IMR-90 (cell line): ENCODE results near the gene CYP4V2. TPM values are rescaled to one million over a fixed set of nuclear protein-coding genes. Genes with fewer than 3 reads are reported as not detected.

Source experiments
- ATAC-seq: fragments of 200-7000 bp; cut with Tn5 transposase; 2 replicates; pipeline ENCODE4 v1.9.1; 2020; ENCODE audit warnings: low read depth, mild to moderate bottlenecking, moderate library complexity
- BruUV-seq: library from RNA; stranded (reverse); fragments of 400-500 nt; replicated peaks from 2 replicates; lab custom pipeline; 2021; lab: Mats Ljungman, UMichigan
- CTCF ChIA-PET: fragments of 300-600 bp; formaldehyde crosslinking; extraction: SDS; loops from one replicate; lab custom pipeline; 2021; ENCODE audit warnings: antibody characterized with exemption; lab: Yijun Ruan, JAX
- POLR2A ChIA-PET: fragments of 300-600 bp; sonication (Branson Sonifier 250); formaldehyde crosslinking; loops from one replicate; lab custom pipeline; 2022; ENCODE audit warnings: antibody characterized with exemption; ENCODE audit not compliant: unreplicated experiment; lab: Charles Lee
- DNase-seq: peaks from one replicate; pipeline ENCODE4 v3.0.0; 2013
- H2AFZ ChIP-seq: replicated peaks from 2 replicates; pipeline ENCODE3; 2013; ENCODE audit warnings: low read length, mild to moderate bottlenecking; ENCODE audit not compliant: poor library complexity
- H2AK5ac ChIP-seq: 2 replicates; pipeline ENCODE4 v1.6.1; 2013; ENCODE audit warnings: low read depth, low read length, inconsistent platforms
- H2AK9ac ChIP-seq: replicated peaks from 2 replicates; pipeline ENCODE3; 2013; ENCODE audit warnings: mild to moderate bottlenecking, low read depth, low read length, moderate library complexity; ENCODE audit not compliant: poor library complexity
- H2BK120ac ChIP-seq: 2 replicates; pipeline ENCODE4 v1.6.1; 2013; ENCODE audit warnings: low read depth, low read length, inconsistent platforms
- H2BK15ac ChIP-seq: 3 replicates; pipeline ENCODE4 v1.6.1; 2013; ENCODE audit warnings: low read depth, low read length, inconsistent platforms
- H2BK20ac ChIP-seq: 2 replicates; pipeline ENCODE4 v1.6.1; 2013; ENCODE audit warnings: low read depth, mild to moderate bottlenecking, inconsistent platforms, low read length, moderate library complexity
- H2BK5ac ChIP-seq: 2 replicates; pipeline ENCODE4 v1.6.1; 2013; ENCODE audit warnings: mild to moderate bottlenecking, low read depth, low read length, inconsistent platforms; ENCODE audit not compliant: poor library complexity, severe bottlenecking
- H3K14ac ChIP-seq: replicated peaks from 2 replicates; pipeline ENCODE4 v1.6.1; 2013; ENCODE audit warnings: low read depth, low read length, inconsistent platforms
- H3K18ac ChIP-seq: 2 replicates; pipeline ENCODE4 v1.6.1; 2013; ENCODE audit warnings: low read depth, low read length, control low read depth
- H3K23ac ChIP-seq: 2 replicates; pipeline ENCODE4 v1.6.1; 2013; ENCODE audit warnings: low read depth, low read length, inconsistent platforms
- H3K27ac ChIP-seq: 2 replicates; pipeline ENCODE4 v1.5.1; 2013; ENCODE audit warnings: mild to moderate bottlenecking, control low read depth, low read length; ENCODE audit not compliant: insufficient read depth
- H3K27me3 ChIP-seq: 2 replicates; pipeline ENCODE4 v1.6.1; 2013; ENCODE audit warnings: low read length; ENCODE audit not compliant: control insufficient read depth, insufficient read depth
- H3K36me3 ChIP-seq: 2 replicates; pipeline ENCODE4 v1.6.1; 2013; ENCODE audit warnings: low read length, mixed read lengths; ENCODE audit not compliant: control insufficient read depth, insufficient read depth
- H3K4ac ChIP-seq: 2 replicates; pipeline ENCODE4 v1.6.1; 2013; ENCODE audit warnings: low read depth, low read length, inconsistent platforms
- H3K4me1 ChIP-seq: 2 replicates; pipeline ENCODE4 v1.6.1; 2013; ENCODE audit warnings: low read length, mixed read lengths; ENCODE audit not compliant: control insufficient read depth, insufficient read depth
- H3K4me2 ChIP-seq: 2 replicates; pipeline ENCODE4 v1.6.1; 2013; ENCODE audit warnings: low read depth, mild to moderate bottlenecking, control low read depth, low read length, moderate library complexity
- H3K4me3 ChIP-seq: 2 replicates; pipeline ENCODE4 v1.5.1; 2013; ENCODE audit warnings: low read depth, mild to moderate bottlenecking, control low read depth, low read length, moderate library complexity; ENCODE audit not compliant: insufficient read depth
- H3K56ac ChIP-seq: 2 replicates; pipeline ENCODE4 v1.6.1; 2013; ENCODE audit warnings: low read length, inconsistent platforms; ENCODE audit not compliant: insufficient read depth; ENCODE audit errors: extremely low read depth
- H3K79me1 ChIP-seq, 2 experiments: 2 replicates each; pipeline ENCODE4 v1.6.1; 2013; ENCODE audit warnings: low read length in 2 of 2, inconsistent platforms in 1 of 2, low read depth in 1 of 2
- H3K9ac ChIP-seq: 2 replicates; pipeline ENCODE4 v1.6.1; 2013; ENCODE audit warnings: low read depth, low read length, control low read depth
- H3K9me1 ChIP-seq: 2 replicates; pipeline ENCODE4 v1.6.1; 2013; ENCODE audit warnings: low read length, inconsistent platforms; ENCODE audit not compliant: insufficient read depth
- H3K9me3 ChIP-seq: 2 replicates; pipeline ENCODE4 v1.6.1; 2013; ENCODE audit warnings: low read length; ENCODE audit not compliant: control insufficient read depth, insufficient read depth
- H4K20me1 ChIP-seq: 2 replicates; pipeline ENCODE4 v1.6.1; 2013; ENCODE audit warnings: low read length, inconsistent platforms; ENCODE audit not compliant: insufficient read depth
- H4K5ac ChIP-seq: 2 replicates; pipeline ENCODE4 v1.6.1; 2013; ENCODE audit warnings: mild to moderate bottlenecking, low read depth, low read length, control low read depth
- H4K8ac ChIP-seq, 2 experiments: 2 replicates each; pipeline ENCODE4 v1.6.1; 2013; ENCODE audit warnings: low read depth in 2 of 2, low read length in 2 of 2, control low read depth in 1 of 2, inconsistent platforms in 1 of 2
- H4K91ac ChIP-seq: 2 replicates; pipeline ENCODE4 v1.6.1; 2013; ENCODE audit warnings: low read depth, low read length, inconsistent platforms; ENCODE audit not compliant: insufficient read depth
- BHLHE40 ChIP-seq: fragments of 150-350 bp; IDR thresholded peaks from 2 replicates; pipeline ENCODE4 v1.6.1; 2016; ENCODE audit warnings: mild to moderate bottlenecking, low read depth, low read length
- CEBPB ChIP-seq: IDR thresholded peaks from 2 replicates; pipeline ENCODE4 v1.6.1; 2012; ENCODE audit warnings: low read depth, low read length, improper control_type of control experiment
- CHD1 ChIP-seq: IDR thresholded peaks from 2 replicates; pipeline ENCODE4 v1.6.1; 2012; ENCODE audit warnings: low read depth, low read length, improper control_type of control experiment
- FOS ChIP-seq: fragments of 150-350 bp; IDR thresholded peaks from 2 replicates; pipeline ENCODE4 v1.6.1; 2016; ENCODE audit warnings: low read depth, low read length
- MAFK ChIP-seq: IDR thresholded peaks from 2 replicates; pipeline ENCODE4 v1.6.1; 2012; ENCODE audit warnings: low read depth, low read length, improper control_type of control experiment
- MAZ ChIP-seq: IDR thresholded peaks from 2 replicates; pipeline ENCODE4 v1.6.1; 2012; ENCODE audit warnings: low read depth, mild to moderate bottlenecking, low read length, improper control_type of control experiment, moderate library complexity, borderline replicate concordance
- MXI1 ChIP-seq: IDR thresholded peaks from 2 replicates; pipeline ENCODE4 v1.6.1; 2012; ENCODE audit warnings: low read depth, mild to moderate bottlenecking, low read length, moderate library complexity, borderline replicate concordance
- NFE2L2 ChIP-seq: fragments of 150-350 bp; IDR thresholded peaks from 2 replicates; pipeline ENCODE4 v1.6.1; 2016; ENCODE audit warnings: low read depth, mild to moderate bottlenecking, low read length
- POLR2A ChIP-seq: IDR thresholded peaks from 2 replicates; pipeline ENCODE4 v1.6.1; 2012; ENCODE audit warnings: mild to moderate bottlenecking, low read depth, low read length
- RAD21 ChIP-seq: IDR thresholded peaks from 2 replicates; pipeline ENCODE4 v1.6.1; 2012; ENCODE audit warnings: low read length, improper control_type of control experiment
- RFX5 ChIP-seq: IDR thresholded peaks from 2 replicates; pipeline ENCODE4 v1.8.0; 2012; ENCODE audit warnings: low read depth, mild to moderate bottlenecking, low read length, moderate library complexity
- SMC3 ChIP-seq: fragments of 150-350 bp; IDR thresholded peaks from 2 replicates; pipeline ENCODE4 v1.6.1; 2016; ENCODE audit warnings: low read depth, mild to moderate bottlenecking, antibody characterized with exemption, low read length, moderate library complexity
- USF2 ChIP-seq: fragments of 150-350 bp; IDR thresholded peaks from 2 replicates; pipeline ENCODE4 v1.6.1; 2017; ENCODE audit warnings: mild to moderate bottlenecking, antibody characterized with exemption, low read length, low read depth
- WGBS, 2 experiments: methylation state at CpG; one replicate each; pipeline versions ENCODE4 v1.1.5 to v1.1.7; 2013; ENCODE audit warnings: missing lambda C conversion rate in 2 of 2; ENCODE audit not compliant: insufficient read length in 1 of 2; ENCODE audit errors: extremely low coverage in 2 of 2; 5-methylcytosine and 5-hydroxymethylcytosine counted together
- dilution Hi-C: fragments of 300-500 bp; cut with HindIII; formaldehyde crosslinking; loops from one replicate; pipeline ENCODE4 v1.14.3; 2018; ENCODE audit warnings: low sequenced_read_pairs; ENCODE audit not compliant: unreplicated experiment
- in situ Hi-C: fragments of 300-500 bp; cut with MboI; formaldehyde crosslinking; loops from 3 replicates; pipeline ENCODE4 v1.14.3; 2019; ENCODE audit warnings: low sequenced_read_pairs, inconsistent platforms, mixed read lengths
- intact Hi-C: fragments of 100-400 bp; cut with micrococcal nuclease; formaldehyde crosslinking; loops from 2 replicates; pipeline ENCODE4 v1.10.0; 2022
- polyA plus RNA-seq, 3 experiments: library from polyadenylated mRNA; depleted of rRNA; stranded (reverse); fragments of >200 nt; gene quantifications; 2 replicates each; pipeline ENCODE4 v1.2.3, GENCODE V29; 2012; ENCODE audit warnings: low replicate concordance in 1 of 3
- total RNA-seq: library from RNA; depleted of rRNA; stranded (reverse); fragments of >200 nt; gene quantifications from 2 replicates; pipeline ENCODE4 v1.2.3, GENCODE V29; 2012
- TF ChIP-seq, protein P1 (sequence below): fragments of 150-350 bp; IDR thresholded peaks from 2 replicates; pipeline ENCODE4 v1.6.1; 2016; ENCODE audit warnings: low read depth, mild to moderate bottlenecking, low read length, moderate library complexity, borderline replicate concordance
- TF ChIP-seq, protein P2 (sequence below): conservative IDR thresholded peaks from 2 replicates; pipeline ENCODE4 v1.5.1; 2012; ENCODE audit warnings: mild to moderate bottlenecking, low read depth, low read length, improper control_type of control experiment

Gene CYP4V2
- total and polyA plus RNA-seq, 2 of the 4 experiments (the other 2 are of a cell fraction): 3.9 to 4.1 TPM

- Histone ChIP-seq H3K36me3 (no peaks in the 10 kb centered on the region), H2AFZ (no peak overlapping the region), H3K9ac (no peak overlapping the region), H3K23ac (no peak overlapping the region), H3K18ac (no peak overlapping the region), H3K4ac (no peak overlapping the region), H4K8ac (no peak overlapping the region), H3K4me2 (no peak overlapping the region), H4K91ac (no peak overlapping the region), H3K27ac (no peak overlapping the region), H3K14ac (no peak overlapping the region), H4K5ac (no peak overlapping the region), H3K27me3 (no peaks in the 10 kb centered on the region), H2BK120ac (no peak overlapping the region), H3K4me3 (no peak overlapping the region), H4K20me1 (no peaks in the 10 kb centered on the region), H3K79me1 (no peaks in the 10 kb centered on the region), H2AK5ac (no peak overlapping the region), H3K9me3 (no peaks in the 10 kb centered on the region), H3K56ac (no peak overlapping the region), H2BK15ac (no peak overlapping the region), H2AK9ac (no peak overlapping the region), H3K4me1 (no peaks in the 10 kb centered on the region), H3K9me1 (no peaks in the 10 kb centered on the region), H2BK5ac (no peak overlapping the region), H2BK20ac (no peak overlapping the region)
- ChIA-PET CTCF (no interaction called here), POLR2A (no interaction called here)
- TF ChIP-seq RFX5: no peak
- no peak for TF ChIP-seq MAFK
- TF ChIP-seq POLR2A: no peak
- no peak for TF ChIP-seq CHD1
- TF ChIP-seq FOS: no peak
- TF ChIP-seq NFE2L2: no peak
- TF ChIP-seq, protein P1, sequence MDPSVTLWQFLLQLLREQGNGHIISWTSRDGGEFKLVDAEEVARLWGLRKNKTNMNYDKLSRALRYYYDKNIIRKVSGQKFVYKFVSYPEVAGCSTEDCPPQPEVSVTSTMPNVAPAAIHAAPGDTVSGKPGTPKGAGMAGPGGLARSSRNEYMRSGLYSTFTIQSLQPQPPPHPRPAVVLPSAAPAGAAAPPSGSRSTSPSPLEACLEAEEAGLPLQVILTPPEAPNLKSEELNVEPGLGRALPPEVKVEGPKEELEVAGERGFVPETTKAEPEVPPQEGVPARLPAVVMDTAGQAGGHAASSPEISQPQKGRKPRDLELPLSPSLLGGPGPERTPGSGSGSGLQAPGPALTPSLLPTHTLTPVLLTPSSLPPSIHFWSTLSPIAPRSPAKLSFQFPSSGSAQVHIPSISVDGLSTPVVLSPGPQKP: no peak
- TF ChIP-seq SMC3: no peak
- TF ChIP-seq, protein P2, sequence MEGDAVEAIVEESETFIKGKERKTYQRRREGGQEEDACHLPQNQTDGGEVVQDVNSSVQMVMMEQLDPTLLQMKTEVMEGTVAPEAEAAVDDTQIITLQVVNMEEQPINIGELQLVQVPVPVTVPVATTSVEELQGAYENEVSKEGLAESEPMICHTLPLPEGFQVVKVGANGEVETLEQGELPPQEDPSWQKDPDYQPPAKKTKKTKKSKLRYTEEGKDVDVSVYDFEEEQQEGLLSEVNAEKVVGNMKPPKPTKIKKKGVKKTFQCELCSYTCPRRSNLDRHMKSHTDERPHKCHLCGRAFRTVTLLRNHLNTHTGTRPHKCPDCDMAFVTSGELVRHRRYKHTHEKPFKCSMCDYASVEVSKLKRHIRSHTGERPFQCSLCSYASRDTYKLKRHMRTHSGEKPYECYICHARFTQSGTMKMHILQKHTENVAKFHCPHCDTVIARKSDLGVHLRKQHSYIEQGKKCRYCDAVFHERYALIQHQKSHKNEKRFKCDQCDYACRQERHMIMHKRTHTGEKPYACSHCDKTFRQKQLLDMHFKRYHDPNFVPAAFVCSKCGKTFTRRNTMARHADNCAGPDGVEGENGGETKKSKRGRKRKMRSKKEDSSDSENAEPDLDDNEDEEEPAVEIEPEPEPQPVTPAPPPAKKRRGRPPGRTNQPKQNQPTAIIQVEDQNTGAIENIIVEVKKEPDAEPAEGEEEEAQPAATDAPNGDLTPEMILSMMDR: no peak
- no peak for TF ChIP-seq RAD21
- no peak for TF ChIP-seq CEBPB
- no peak for TF ChIP-seq MXI1
- no peak for TF ChIP-seq USF2
- TF ChIP-seq BHLHE40: no peak
- no peak for TF ChIP-seq MAZ
- in situ Hi-C loops: no loop called here
- BruUV-seq: no TSS peak
- DNase-seq (no peak), ATAC-seq (no peak)
- dilution Hi-C loops: no loop called here
- intact Hi-C loops: no loop called here
- no CpG with 5 or more reads among the region's 2 CpGs for WGBS, 2 experiments
Measured at GRCh38 chr4:186234367-186234766, 43.0 kb downstream of the CYP4V2 start.
